SKM-1 (cell line): ENCODE measurements around the gene ARL6IP6.

Source experiments
- DNase-seq: peaks from one replicate; lab custom pipeline; 2025; ENCODE audit not compliant: unreplicated experiment; lab: John Stamatoyannopoulos, UW

Gene ARL6IP6

GRCh38 chr2:152718076-152718908 is at the start of gene ARL6IP6:
TSS of gene ARL6IP6 (plus strand) at chr2:152718620. CDS start at chr2:152718625, 5 bp downstream.
- DNase-seq = peak; percentile 83

DNA sequence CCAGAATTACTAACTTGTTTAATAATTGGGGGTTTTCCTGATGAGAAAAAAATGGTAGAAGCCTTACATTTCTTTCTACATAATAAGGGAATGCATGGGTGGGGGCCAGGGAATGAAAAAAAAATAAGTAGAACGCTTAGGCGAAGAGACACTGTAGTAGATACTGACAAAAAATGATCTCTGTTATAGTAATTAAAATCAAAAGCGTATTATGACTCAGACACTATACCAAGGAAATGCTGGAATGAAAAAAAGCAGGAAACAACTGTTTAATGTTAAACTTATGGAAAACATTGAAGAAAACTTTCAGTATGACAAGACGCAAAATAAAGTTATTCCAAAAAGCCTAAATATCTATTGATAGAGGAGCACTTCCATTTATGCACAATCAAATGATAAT is 44.1 kb upstream of the ARL6IP6 start:
- DNase-seq = no peak

GRCh38 chr2:152676461-152676860 is 42.0 kb upstream of the ARL6IP6 start:
- no peak for DNase-seq

DNA sequence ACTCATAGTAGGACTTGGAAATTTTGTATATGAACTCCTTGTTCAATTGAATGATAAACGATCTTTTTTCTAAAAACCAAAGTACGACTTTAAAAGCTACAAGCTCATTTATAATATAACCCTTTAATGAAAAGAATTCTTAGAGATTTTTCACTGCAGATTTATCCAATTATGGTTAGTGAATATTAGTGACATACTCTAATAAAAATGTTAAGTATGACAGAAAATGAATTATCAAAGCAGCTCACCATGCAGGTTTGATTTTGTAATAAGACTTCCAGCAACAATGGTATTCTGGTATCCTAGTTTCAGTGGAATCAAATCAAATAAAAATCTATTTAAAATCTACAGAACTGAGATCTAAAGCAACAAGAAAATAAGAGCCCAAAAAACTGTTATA is 39.6 kb upstream of the ARL6IP6 start:
- DNase-seq = no peak

GRCh38 chr2:152682663-152683062 is 35.8 kb upstream of the ARL6IP6 start:
- DNase-seq = no peak

DNA sequence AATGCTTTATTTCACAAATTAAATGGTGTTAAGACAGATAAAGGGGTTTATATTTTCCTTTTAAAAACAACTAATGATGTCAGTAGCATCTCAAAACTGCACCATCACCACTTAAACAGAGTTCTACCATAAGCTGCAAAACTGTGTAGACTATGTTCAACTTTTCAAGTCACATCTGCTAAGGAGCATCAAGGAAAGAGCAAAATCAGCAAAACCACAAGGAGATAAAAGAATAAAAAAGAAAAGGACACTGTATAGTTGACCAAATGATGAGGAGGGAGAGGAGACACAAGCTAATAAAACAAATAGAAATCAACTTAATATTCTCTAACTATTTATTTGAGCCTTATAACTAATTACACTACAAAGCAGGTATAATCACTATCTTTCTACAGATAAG is 35.0 kb upstream of the ARL6IP6 start:
- no peak for DNase-seq

DNA sequence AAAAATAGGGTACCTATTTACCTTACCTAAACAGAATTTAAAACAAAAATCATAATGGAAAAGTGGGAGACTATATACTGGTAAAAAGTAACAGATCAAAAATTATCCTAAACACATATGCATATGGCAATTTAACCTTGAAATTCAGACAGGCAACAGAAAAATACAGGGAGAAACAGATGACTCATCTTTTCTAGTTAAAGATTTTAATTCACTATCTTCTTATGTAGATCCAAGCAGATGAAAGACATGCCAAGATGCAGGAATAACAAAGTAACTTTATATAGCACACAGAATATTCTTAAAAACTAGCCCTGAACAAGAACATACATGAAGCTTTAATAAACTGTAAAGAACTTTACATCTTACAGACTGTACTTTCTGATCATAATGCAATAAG is 32.1 kb upstream of the ARL6IP6 start:
- no peak for DNase-seq

DNA sequence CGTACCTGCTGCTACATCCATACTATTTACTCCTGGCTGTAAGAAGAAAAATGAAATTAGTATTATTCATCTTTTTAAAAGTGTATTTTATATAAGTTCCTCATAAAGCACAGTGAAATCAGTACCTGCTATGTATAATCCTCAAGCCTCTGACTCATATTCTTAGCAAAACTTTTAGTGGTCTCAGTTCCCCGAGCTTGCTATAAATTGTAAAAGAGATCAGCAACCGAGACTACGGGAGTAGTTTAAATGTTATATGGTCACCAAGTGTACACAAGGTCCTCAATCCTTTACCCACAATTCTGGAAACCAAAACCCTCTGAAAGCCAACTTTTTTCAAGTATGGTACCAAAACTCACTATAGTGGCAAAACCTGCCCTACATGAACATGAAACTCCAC is 25.4 kb upstream of the ARL6IP6 start:
- no peak for DNase-seq

DNA sequence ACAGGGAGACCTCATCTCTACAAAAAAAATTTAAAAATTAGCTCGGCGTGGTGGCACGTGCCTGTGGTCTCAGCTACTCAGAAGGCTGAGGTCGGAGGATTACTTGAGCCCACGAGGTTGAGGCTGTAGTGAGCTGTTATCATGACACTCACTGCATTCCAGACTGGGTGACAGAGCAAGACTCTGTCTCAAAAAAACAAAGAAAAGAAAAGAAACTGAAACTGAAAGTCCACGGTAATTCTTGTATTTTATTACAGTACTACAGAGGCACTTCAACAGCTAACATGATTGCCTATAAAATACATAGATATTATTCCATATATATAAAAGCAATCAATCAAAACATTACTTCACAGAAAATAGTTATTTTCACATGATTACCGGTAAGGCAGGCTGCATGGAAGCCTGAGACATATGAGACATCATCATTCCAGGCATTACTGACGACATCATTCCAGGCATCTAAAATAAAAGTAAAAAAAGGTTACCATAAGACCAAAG is 24.2 kb upstream of the ARL6IP6 start:
- no peak for DNase-seq

GRCh38 chr2:152695763-152696162 is 22.7 kb upstream of the ARL6IP6 start:
- no peak for DNase-seq

- no peak for DNase-seq
Measured at GRCh38 chr2:152696476-152696875, 21.9 kb upstream of the ARL6IP6 start.

GRCh38 chr2:152701198-152701597 is 17.2 kb upstream of the ARL6IP6 start:
- DNase-seq = no peak

GRCh38 chr2:152706477-152707021 is 11.9 kb upstream of the ARL6IP6 start:
- DNase-seq = no peak

DNA sequence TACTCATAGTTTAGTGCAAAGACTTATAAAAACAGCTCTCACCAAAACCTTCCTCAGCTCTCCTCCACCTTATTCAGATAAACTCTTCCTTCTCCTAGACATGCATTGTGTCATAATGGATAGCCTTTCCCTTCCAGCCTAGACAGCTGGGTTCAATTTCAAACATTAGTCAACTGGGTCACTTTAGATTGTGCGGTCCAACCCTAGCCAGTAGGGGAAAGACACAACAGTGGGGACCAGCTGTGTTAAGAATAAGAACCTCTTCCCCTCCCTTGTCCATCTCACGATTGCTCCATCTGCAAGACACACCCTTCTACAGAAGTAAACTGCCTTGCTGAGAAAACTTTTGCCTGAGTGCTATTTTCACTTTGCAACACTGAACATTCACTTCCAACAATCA is 9.7 kb upstream of the ARL6IP6 start:
- DNase-seq = no peak

DNA sequence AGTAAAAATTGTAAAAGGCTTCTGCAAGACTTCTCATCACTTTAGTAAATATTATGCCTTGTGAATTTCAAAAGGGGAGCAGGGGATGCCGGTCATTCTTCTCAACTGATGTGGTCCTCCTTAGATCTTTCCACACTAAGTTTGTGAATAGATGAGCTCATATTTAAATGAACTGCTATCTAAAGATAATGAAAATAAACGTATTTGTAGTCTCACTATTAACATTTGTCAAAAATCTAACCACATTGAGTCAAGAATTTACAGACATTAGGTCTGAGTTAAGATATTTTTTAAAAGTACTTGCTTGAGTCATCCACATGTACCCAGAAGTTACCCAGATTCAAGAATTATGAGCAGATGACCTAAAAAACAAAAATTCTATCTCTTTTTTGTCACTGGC is 7.7 kb upstream of the ARL6IP6 start:
- no peak for DNase-seq

GRCh38 chr2:152715112-152715511 is 3.3 kb upstream of the ARL6IP6 start:
- no peak for DNase-seq

GRCh38 chr2:152715854-152716428 is 2.5 kb upstream of the ARL6IP6 start:
- peak; percentile 61 for DNase-seq

DNA sequence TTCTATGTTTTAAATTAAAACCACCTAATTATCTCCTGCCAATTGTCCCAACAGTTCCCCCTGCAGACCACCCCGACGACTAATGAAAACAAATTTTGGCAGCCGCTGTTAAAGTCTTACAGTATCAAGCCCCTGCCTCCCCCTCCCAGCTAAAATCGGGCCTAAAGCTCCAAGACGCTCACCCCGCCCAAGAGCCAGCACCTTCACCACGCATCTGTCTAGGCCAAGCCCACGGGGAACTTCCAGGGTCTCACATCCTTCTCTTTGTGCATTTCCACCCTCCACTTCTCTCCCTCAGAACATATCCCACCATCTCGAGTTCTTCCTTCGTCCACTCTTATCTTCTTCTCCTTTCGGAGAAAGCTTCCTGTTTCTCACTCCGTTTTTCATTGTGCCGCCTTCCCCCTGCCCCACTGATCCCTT is 1.6 kb upstream of the ARL6IP6 start:
- peak; percentile 70 for DNase-seq

DNA sequence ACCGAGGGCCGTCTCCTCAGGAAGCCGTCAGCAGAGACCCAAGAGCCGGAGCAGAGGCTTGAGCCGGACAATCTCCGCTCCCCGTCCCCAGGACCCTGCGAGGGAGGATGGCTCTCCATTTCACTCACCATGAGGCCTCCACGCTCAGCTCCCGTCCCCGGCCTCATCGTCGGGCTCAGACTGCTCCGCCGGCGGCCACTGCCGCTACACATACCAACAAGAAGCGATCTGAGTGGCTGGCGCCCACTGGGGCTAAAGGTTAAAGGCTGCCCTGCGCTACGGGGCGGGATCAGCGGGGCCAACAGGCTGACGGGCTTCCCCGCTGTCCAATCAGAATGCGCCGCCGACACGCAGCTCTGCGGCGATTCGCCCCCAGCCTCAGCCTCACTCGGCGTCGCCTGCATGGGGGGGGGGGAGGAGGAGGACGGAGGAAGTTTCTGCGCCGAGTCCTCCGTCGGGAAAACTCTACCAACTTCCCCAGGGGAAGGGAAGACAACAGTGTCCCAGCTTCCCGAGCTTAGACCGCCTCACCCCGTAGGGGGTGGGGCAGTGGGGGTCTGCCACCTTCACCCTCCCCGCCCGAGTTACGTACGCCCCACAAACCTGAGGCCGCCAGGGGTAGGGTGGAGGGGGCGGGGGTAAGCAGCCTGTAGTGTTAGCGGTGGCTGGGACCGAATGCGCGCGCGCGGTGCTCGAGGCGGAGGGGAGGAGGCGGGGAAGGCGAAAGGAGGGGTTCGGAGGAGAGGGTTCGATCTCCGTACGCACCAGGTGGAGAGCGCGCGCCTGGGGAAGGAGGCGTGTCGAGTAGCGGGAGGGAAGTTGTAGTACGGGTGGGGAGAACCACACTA is 968 bp upstream of the ARL6IP6 start, which contains the start of gene PRPF40A:
Gene PRPF40A, minus strand, starts transcription at position 234 of the 848 bp plus-strand sequence. Its CDS starts 22 bp downstream, at position 212.
- DNase-seq = peak; percentile 93

- peak; percentile 53 for DNase-seq
Measured at GRCh38 chr2:152718909-152719645, 657 bp downstream of the ARL6IP6 start.
